ENCODE data around the gene AUTS2. TPM values are rescaled to one million over a fixed set of nuclear protein-coding genes. Genes with fewer than 3 reads are reported as not detected.

AUTS2 gene
- total and polyA plus RNA-seq, 9 of the 15 experiments (the other 6 are each of a cell fraction or from before 2014, with no cell fraction given) = 0.58 TPM; not detected in 8

GRCh38 chr7:69808391-69808790, 210.1 kb downstream of the AUTS2 start:
- H3K27me3 ChIP-seq (ENCODE audit: control insufficient read depth in 2 of 2, insufficient read depth in 2 of 2, low read length in 2 of 2) = no peaks in the 10 kb centered on the region
- no TSS peak for BruUV-seq (replicated peaks)
- no peaks in the 10 kb centered on the region for H3K9me3 ChIP-seq (replicated peaks; ENCODE audit: control insufficient read depth, insufficient read depth, low read depth, low read length)
- ChIA-PET POLR2A (no interaction called here), CTCF (ENCODE audit: low intra/inter-chr PET ratio) (no interaction called here)
- H3K4me1 ChIP-seq (replicated peaks in 1 of 2; ENCODE audit: control insufficient read depth in 2 of 2, insufficient read depth in 2 of 2, low read length in 2 of 2) = no peaks in the 10 kb centered on the region
- intact Hi-C loops (cut with micrococcal nuclease) (loop anchor here (10.0 kb wide), 1 partner anchor 64 kb away; no protein-coding TSS in a partner anchor), in situ Hi-C loops (cut with MboI) (no loop called here)
- TF ChIP-seq BCL6 (CRISPR knock-in tag; IDR thresholded peaks at IDR 0.05) (no peak), KAT2B (IDR thresholded peaks at IDR 0.05; ENCODE audit: low read depth, low read length) (no peak), CBX3 (IDR thresholded peaks at IDR 0.05; ENCODE audit: borderline replicate concordance in 1 of 2, low read length in 2 of 2) (no peak), RBM15 (IDR thresholded peaks at IDR 0.05; ENCODE audit: insufficient read depth, low read length) (no peak)
- H3K79me2 ChIP-seq (ENCODE audit: control insufficient read depth, insufficient read depth, low read length) = no peaks in the 10 kb centered on the region
- no peak overlapping the region for H2AFZ ChIP-seq (ENCODE audit: low read depth, low read length)
- H3K9ac ChIP-seq (ENCODE audit: insufficient read depth in 1 of 2, low read depth in 2 of 2, low read length in 2 of 2) = no peak overlapping the region
- H3K4me2 ChIP-seq (ENCODE audit: insufficient read depth, low read length) = no peak overlapping the region
- no peaks in the 10 kb centered on the region for H4K20me1 ChIP-seq (replicated peaks; ENCODE audit: control insufficient read depth, insufficient read depth, low read length)
- DNase-seq (ENCODE audit: extremely low read depth in 1 of 4, low spot score in 3 of 4) (no peak), FAIRE-seq (no peak), ATAC-seq (no peak)
- no peaks in the 10 kb centered on the region for H3K36me3 ChIP-seq (ENCODE audit: control insufficient read depth, insufficient read depth, low read length)
- H3K27ac ChIP-seq (ENCODE audit: extremely low read depth, low read depth, low read length) = no peak overlapping the region
- H3K9me1 ChIP-seq (ENCODE audit: control insufficient read depth, insufficient read depth, low read length) = no peaks in the 10 kb centered on the region
- WGBS (ENCODE audit: insufficient coverage, low coverage, missing lambda C conversion rate) = 33% methylated on average over 1 of the region's 1 CpG
- H3K4me3 ChIP-seq = no peak overlapping the region

DNA sequence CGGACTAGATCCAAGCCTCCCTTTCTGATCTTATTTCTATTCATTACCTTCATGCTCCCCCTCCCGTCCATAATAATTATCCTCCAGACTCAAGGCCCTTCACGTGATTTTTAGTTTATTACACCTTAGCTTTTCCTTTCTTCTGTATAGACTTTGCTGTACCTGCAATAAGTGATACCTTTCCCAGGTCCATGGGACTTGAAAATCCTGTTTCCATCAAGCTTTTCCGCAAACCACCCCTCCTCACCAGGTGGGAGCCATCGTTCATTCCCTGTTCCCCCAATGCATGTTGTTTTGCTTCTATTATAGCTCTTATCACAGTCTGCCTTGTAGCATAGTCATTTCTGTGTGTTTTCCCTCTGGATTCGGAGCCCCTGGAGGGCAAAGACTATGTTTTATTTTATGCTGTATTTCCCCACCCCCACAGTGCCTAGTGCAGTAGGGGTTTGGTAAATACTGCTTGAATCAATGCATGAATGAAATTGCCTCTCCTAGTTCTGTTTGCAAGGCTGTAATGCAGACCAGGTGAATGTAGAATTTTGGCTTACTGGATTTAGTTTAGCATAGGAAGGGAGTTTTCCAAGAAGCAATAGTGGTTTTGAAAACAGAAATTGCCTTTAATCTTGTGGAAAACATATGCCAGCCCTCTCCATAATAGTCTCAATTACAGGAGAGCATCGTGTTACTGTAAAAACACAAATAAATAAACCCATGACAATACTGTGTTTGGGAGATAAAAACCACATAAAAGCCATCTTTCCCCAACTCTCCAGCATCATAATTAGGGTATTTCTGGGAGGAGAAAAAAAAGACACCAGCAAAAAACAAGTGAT, 213.4 kb downstream of the AUTS2 start:
- Histone ChIP-seq H3K4me3 (no peak overlapping the region), H3K4me2 (ENCODE audit: insufficient read depth, low read length) (no peak overlapping the region), H4K20me1 (replicated peaks; ENCODE audit: control insufficient read depth, insufficient read depth, low read length) (no peaks in the 10 kb centered on the region), H3K4me1 (replicated peaks in 1 of 2; ENCODE audit: control insufficient read depth in 2 of 2, insufficient read depth in 2 of 2, low read length in 2 of 2) (no peaks in the 10 kb centered on the region), H3K79me2 (ENCODE audit: control insufficient read depth, insufficient read depth, low read length) (no peaks in the 10 kb centered on the region), H3K27me3 (ENCODE audit: control insufficient read depth in 2 of 2, insufficient read depth in 2 of 2, low read length in 2 of 2) (no peaks in the 10 kb centered on the region), H2AFZ (ENCODE audit: low read depth, low read length) (no peak overlapping the region), H3K36me3 (ENCODE audit: control insufficient read depth, insufficient read depth, low read length) (no peaks in the 10 kb centered on the region), H3K9me3 (replicated peaks; ENCODE audit: control insufficient read depth, insufficient read depth, low read depth, low read length) (no peaks in the 10 kb centered on the region), H3K27ac (ENCODE audit: extremely low read depth, low read depth, low read length) (no peak overlapping the region), H3K9me1 (ENCODE audit: control insufficient read depth, insufficient read depth, low read length) (no peaks in the 10 kb centered on the region), H3K9ac (ENCODE audit: insufficient read depth in 1 of 2, low read depth in 2 of 2, low read length in 2 of 2) (no peak overlapping the region)
- no peak for FAIRE-seq
- ChIA-PET POLR2A (no interaction called here), CTCF (ENCODE audit: low intra/inter-chr PET ratio) (no interaction called here)
- under 1% methylated on average over 7 of the region's 7 CpGs for WGBS (ENCODE audit: insufficient coverage, low coverage, missing lambda C conversion rate)
- DNase-seq (ENCODE audit: extremely low read depth in 1 of 4, low spot score in 3 of 4) = no peak
- ATAC-seq = no peak
- intact Hi-C loops (cut with micrococcal nuclease) = no loop called here
- in situ Hi-C loops (cut with MboI) = no loop called here
- no TSS peak for BruUV-seq (replicated peaks)
- TF ChIP-seq NFXL1 (CRISPR knock-in tag; IDR thresholded peaks at IDR 0.05) (no peak), EGR1 (conservative IDR thresholded peaks at IDR 0.05) (no peak), FOXP4 (CRISPR knock-in tag; IDR thresholded peaks at IDR 0.05; ENCODE audit: borderline replicate concordance) (no peak), KLF6 (CRISPR knock-in tag; IDR thresholded peaks at IDR 0.05; ENCODE audit: borderline replicate concordance) (no peak), ZNF133 (CRISPR knock-in tag; IDR thresholded peaks at IDR 0.05) (no peak)
